HepG2 (cell line): ENCODE data around the gene APLP1. TPM values are rescaled to one million over a fixed set of nuclear protein-coding genes. Genes with fewer than 3 reads are reported as not detected.

ENCODE experiments used
- ATAC-seq: fragments of 200-7000 bp; cut with Tn5 transposase; 3 replicates; pipeline ENCODE4 v1.9.1; 2020; ENCODE audit warnings: mild to moderate bottlenecking, moderate library complexity
- BruUV-seq: library from RNA; stranded (reverse); fragments of 400-500 nt; replicated peaks from 2 replicates; lab custom pipeline; 2021; lab: Mats Ljungman, UMichigan
- CTCF ChIA-PET: fragments of 300-600 bp; formaldehyde crosslinking; extraction: SDS; loops from one replicate; lab custom pipeline; 2021; ENCODE audit warnings: low total read pairs, inconsistent platforms, low intra/inter-chr PET ratio; lab: Yijun Ruan, JAX
- POLR2A ChIA-PET: fragments of 350-600 bp; sonication (Branson Sonifier 250); formaldehyde crosslinking; loops from one replicate; lab custom pipeline; 2020; ENCODE audit warnings: antibody characterized with exemption, inconsistent platforms; lab: Yijun Ruan, JAX
- DNase-seq: peaks from one replicate; pipeline ENCODE4 v3.0.0-alpha.2; 2015; ENCODE audit warnings: low spot score
- FAIRE-seq: peaks from 3 replicates; lab custom pipeline; 2011; peaks lifted over from hg19 to GRCh38; lab: Jason Lieb, UNC
- H2AFZ ChIP-seq: one replicate; pipeline ENCODE4 v1.6.1; 2011; ENCODE audit warnings: low read length, inconsistent platforms
- H3K27ac ChIP-seq: fragments of 300-600 bp; 3 replicates; pipeline ENCODE4 v1.8.0; 2011; ENCODE audit warnings: mixed run types, mild to moderate bottlenecking, mixed read lengths, low read length, inconsistent platforms; ENCODE audit not compliant: insufficient read depth; ENCODE audit errors: extremely low read length
- H3K27me3 ChIP-seq, 2 experiments: fragments of 200-600 bp in 1 of 2; 2 replicates in 1 of 2; 3 replicates in 1 of 2; pipeline versions ENCODE4 v1.6.0 to v1.8.0; 2011; ENCODE audit warnings: low read length in 2 of 2, mild to moderate bottlenecking in 2 of 2, moderate library complexity in 2 of 2, inconsistent platforms in 1 of 2; ENCODE audit not compliant: insufficient read depth in 2 of 2, control insufficient read depth in 1 of 2
- H3K36me3 ChIP-seq, 2 experiments: fragments of 200-600 bp in 1 of 2; replicated peaks in 1 of 2; 2 replicates in 1 of 2; 3 replicates in 1 of 2; pipeline versions ENCODE4 v1.5.1 to v1.8.0; 2011; ENCODE audit warnings: low read length in 2 of 2, inconsistent platforms in 1 of 2; ENCODE audit not compliant: insufficient read depth in 2 of 2, control insufficient read depth in 1 of 2
- H3K4me1 ChIP-seq: 2 replicates; pipeline ENCODE4 v1.5.1; 2012; ENCODE audit warnings: low read length, inconsistent platforms; ENCODE audit not compliant: insufficient read depth
- H3K4me2 ChIP-seq: 2 replicates; pipeline ENCODE4 v1.6.0; 2011; ENCODE audit warnings: low read depth, low read length, inconsistent platforms
- H3K4me3 ChIP-seq, 3 experiments: fragments of 200-600 bp in 1 of 3; sonication (generic), shearing (Covaris generic) in 1 of 3; replicated peaks in 1 of 3; 2 replicates each; pipeline ENCODE4 v1.5.1; 2011 to 2016; ENCODE audit warnings: low read length in 3 of 3, inconsistent platforms in 2 of 3, low read depth in 2 of 3, mild to moderate bottlenecking in 2 of 3, control low read depth in 1 of 3, mixed read lengths in 1 of 3; ENCODE audit not compliant: insufficient read depth in 1 of 3
- H3K79me2 ChIP-seq: one replicate; pipeline ENCODE4 v1.6.1; 2011; ENCODE audit warnings: low read length, inconsistent platforms; ENCODE audit not compliant: insufficient read depth
- H3K9ac ChIP-seq: 2 replicates; pipeline ENCODE4 v1.6.0; 2011; ENCODE audit warnings: mild to moderate bottlenecking, low read depth, low read length, inconsistent platforms; ENCODE audit not compliant: insufficient read depth
- H3K9me3 ChIP-seq: 2 replicates; pipeline ENCODE4 v1.5.1; 2012; ENCODE audit warnings: mild to moderate bottlenecking, low read length
- H4K20me1 ChIP-seq: 2 replicates; pipeline ENCODE4 v1.6.0; 2011; ENCODE audit warnings: inconsistent platforms, mild to moderate bottlenecking, low read length, moderate library complexity; ENCODE audit not compliant: insufficient read depth
- ADNP ChIP-seq: sonication (generic); formaldehyde crosslinking; IDR thresholded peaks from 2 replicates; pipeline ENCODE4 v1.4.0; 2020; ENCODE audit warnings: missing genetic modification reagents
- BRCA1 ChIP-seq: sonication (generic); formaldehyde crosslinking; IDR thresholded peaks from 2 replicates; pipeline ENCODE4 v1.4.0; 2020; ENCODE audit warnings: missing genetic modification reagents
- CHCHD3 ChIP-seq: sonication (generic); formaldehyde crosslinking; IDR thresholded peaks from 2 replicates; pipeline ENCODE4 v1.8.0; 2022; ENCODE audit warnings: mild to moderate bottlenecking, missing genetic modification reagents, moderate library complexity
- EED ChIP-seq: sonication (generic); formaldehyde crosslinking; IDR thresholded peaks from 2 replicates; pipeline ENCODE4 v1.5.0; 2020; ENCODE audit warnings: mild to moderate bottlenecking, missing genetic modification reagents
- EP300 ChIP-seq, 3 experiments: sonication (generic) in 1 of 3; formaldehyde crosslinking in 1 of 3; IDR thresholded peaks; 2 replicates each; pipeline versions ENCODE4 v1.5.1 to v1.6.1; 2011 to 2020; ENCODE audit warnings: low read depth in 2 of 3, low read length in 2 of 3, borderline replicate concordance in 1 of 3, improper control_type of control experiment in 1 of 3, mild to moderate bottlenecking in 1 of 3, missing genetic modification reagents in 1 of 3, moderate library complexity in 1 of 3
- EZH2 ChIP-seq: conservative IDR thresholded peaks from 2 replicates; pipeline ENCODE4 v1.6.1; 2012; ENCODE audit warnings: mild to moderate bottlenecking, low read depth, low read length, moderate library complexity
- FOXA1 ChIP-seq, 2 experiments: fragments of 450-650 bp in 1 of 2; sonication (generic) in 1 of 2; formaldehyde crosslinking in 1 of 2; IDR thresholded peaks; 2 replicates each; pipeline versions ENCODE4 v1.4.0 to v1.6.1; 2016 to 2020; ENCODE audit warnings: missing genetic modification reagents in 1 of 2
- MXI1 ChIP-seq: IDR thresholded peaks from 3 replicates; pipeline ENCODE4 v1.6.1; 2012; ENCODE audit warnings: low read depth, low read length, inconsistent platforms, borderline replicate concordance
- PCBP2 ChIP-seq: fragments of 200-400 bp; formaldehyde crosslinking; optimal IDR thresholded peaks from 2 replicates; pipeline ENCODE3; 2018; ENCODE audit warnings: low read length, low read depth; ENCODE audit not compliant: poor library complexity, severe bottlenecking
- PLSCR1 ChIP-seq: sonication (generic); formaldehyde crosslinking; IDR thresholded peaks from 2 replicates; pipeline ENCODE4 v1.5.0; 2020; ENCODE audit warnings: missing genetic modification reagents, mild to moderate bottlenecking, borderline replicate concordance
- RORA ChIP-seq: sonication (generic); formaldehyde crosslinking; IDR thresholded peaks from 2 replicates; pipeline ENCODE4 v1.5.0; 2020; ENCODE audit warnings: mild to moderate bottlenecking, missing genetic modification reagents, moderate library complexity
- SAFB2 ChIP-seq: sonication (generic); formaldehyde crosslinking; IDR thresholded peaks from 2 replicates; pipeline ENCODE4 v1.5.1; 2020; ENCODE audit warnings: missing genetic modification reagents, low read depth, mild to moderate bottlenecking, borderline replicate concordance
- STAT5B ChIP-seq: sonication (generic); formaldehyde crosslinking; IDR thresholded peaks from 2 replicates; pipeline ENCODE4 v1.4.0; 2020; ENCODE audit warnings: missing genetic modification reagents
- ZBTB25 ChIP-seq: IDR thresholded peaks from 2 replicates; pipeline ENCODE4 v1.6.1; 2018; ENCODE audit warnings: missing genetic modification reagents
- ZMYM4 ChIP-seq: sonication (generic); formaldehyde crosslinking; IDR thresholded peaks from 2 replicates; pipeline ENCODE4 v1.8.1; 2023; ENCODE audit warnings: mild to moderate bottlenecking, missing genetic modification reagents
- ZNF333 ChIP-seq: sonication (generic); formaldehyde crosslinking; IDR thresholded peaks from 2 replicates; pipeline ENCODE4 v1.4.0; 2020; ENCODE audit warnings: mild to moderate bottlenecking, missing genetic modification reagents, borderline replicate concordance
- ZNF556 ChIP-seq: sonication (generic); formaldehyde crosslinking; IDR thresholded peaks from 2 replicates; pipeline ENCODE4 v1.4.0; 2020; ENCODE audit warnings: mild to moderate bottlenecking, missing genetic modification reagents, borderline replicate concordance
- ZNF713 ChIP-seq: sonication (generic); formaldehyde crosslinking; IDR thresholded peaks from 2 replicates; pipeline ENCODE4 v1.4.0; 2020; ENCODE audit warnings: mild to moderate bottlenecking, missing genetic modification reagents
- ZSCAN20 ChIP-seq: sonication (generic); formaldehyde crosslinking; IDR thresholded peaks from 2 replicates; pipeline ENCODE4 v1.4.0; 2020; ENCODE audit warnings: missing genetic modification reagents, mild to moderate bottlenecking, borderline replicate concordance
- WGBS: methylation state at CpG from one replicate; pipeline ENCODE4 v1.1.6; 2017; ENCODE audit warnings: low lambda C conversion rate; 5-methylcytosine and 5-hydroxymethylcytosine counted together
- in situ Hi-C: cut with HindIII; loops from 2 replicates; pipeline ENCODE4 v1.10.0; 2017; ENCODE audit warnings: low pct_unique_long_range_greater_than_20kb; ENCODE audit not compliant: extremely low pct_ligation_motif_present
- intact Hi-C: fragments of 100-400 bp; cut with micrococcal nuclease; formaldehyde crosslinking; loops from one replicate; pipeline ENCODE4 v1.10.0; 2022; ENCODE audit not compliant: unreplicated experiment
- polyA plus RNA-seq, 8 experiments: library from polyadenylated mRNA; depleted of rRNA in 3 of 8; stranded (reverse) in 7 of 8; unstranded in 1 of 8; fragments of >200 nt; fragmentation: Illumina TruSeq in 4 of 8; extraction: Trizol in 4 of 8; gene quantifications; 2 replicates each; pipeline versions ENCODE4 v1.2.1 to v1.2.3, GENCODE V29; 2011 to 2016; ENCODE audit warnings: low read depth in 4 of 8, missing spikeins in 1 of 8, mixed read lengths in 1 of 8; ENCODE audit not compliant: insufficient read depth in 1 of 8
- total RNA-seq, 5 experiments: library from RNA; depleted of rRNA; stranded (reverse); fragments of >200 nt; fragmentation: Illumina TruSeq; extraction: Trizol; gene quantifications; 2 replicates each; pipeline ENCODE4 v1.2.3, GENCODE V29; 2016; ENCODE audit warnings: low read depth in 1 of 5
- TF ChIP-seq, protein P1 (sequence below): sonication (generic); formaldehyde crosslinking; IDR thresholded peaks from 2 replicates; pipeline ENCODE4 v1.5.0; 2020; ENCODE audit warnings: mild to moderate bottlenecking, low read depth, missing genetic modification reagents, borderline replicate concordance
- TF ChIP-seq, protein P2 (sequence below): IDR thresholded peaks from 2 replicates; pipeline ENCODE4 v1.6.1; 2016; ENCODE audit warnings: low read depth, borderline replicate concordance

The APLP1 gene
- total and polyA plus RNA-seq, 2 of the 13 experiments (the other 11 are each of a cell fraction or from before 2014, with no cell fraction given) = 2.0 to 2.9 TPM

GRCh38 chr19:35845215-35846037 lies 22.9 kb upstream of the APLP1 start:
- Histone ChIP-seq H2AFZ (no peak overlapping the region), H3K9me3 (no peaks in the 10 kb centered on the region), H3K4me1 (peaks cover 27% of the 10 kb centered on the region), H3K27ac (no peak overlapping the region), H3K27me3 (peaks cover 0 to 41% of the 10 kb centered on the region in 2 experiments), H3K9ac (no peak overlapping the region), H4K20me1 (no peaks in the 10 kb centered on the region), H3K4me3 (peak overlapping the region; percentile 33 to 73 (median 49); a peak in 5 of 6 replicates), H3K4me2 (peak overlapping the region; percentile 85), H3K36me3 (no peaks in the 10 kb centered on the region), H3K79me2 (no peaks in the 10 kb centered on the region)
- no TSS peak for BruUV-seq
- DNase-seq = peak; percentile 37
- in situ Hi-C loops (no loop called here), intact Hi-C loops (no loop called here)
- 2% methylated on average over 18 of the region's 63 CpGs for WGBS
- peak; percentile 76 for ATAC-seq
- POLR2A ChIA-PET = interaction anchor here (0.7 to 1.3 kb wide), 2 partner anchors 16 to 551 kb away, joined by 3 read pairs; no protein-coding TSS in a partner anchor
- FAIRE-seq = peak; percentile 36
- CTCF ChIA-PET = no interaction called here
- TF ChIP-seq, protein P1, sequence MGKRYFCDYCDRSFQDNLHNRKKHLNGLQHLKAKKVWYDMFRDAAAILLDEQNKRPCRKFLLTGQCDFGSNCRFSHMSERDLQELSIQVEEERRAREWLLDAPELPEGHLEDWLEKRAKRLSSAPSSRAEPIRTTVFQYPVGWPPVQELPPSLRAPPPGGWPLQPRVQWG = no peak
- 0 out of 2 replicates have a peak, but pooled peaks have one; percentile 51 for TF ChIP-seq ZNF556
- TF ChIP-seq ADNP = no peak
- TF ChIP-seq EED (CRISPR knock-in tag) = no peak
- no peak for TF ChIP-seq EZH2
- TF ChIP-seq, protein P2, sequence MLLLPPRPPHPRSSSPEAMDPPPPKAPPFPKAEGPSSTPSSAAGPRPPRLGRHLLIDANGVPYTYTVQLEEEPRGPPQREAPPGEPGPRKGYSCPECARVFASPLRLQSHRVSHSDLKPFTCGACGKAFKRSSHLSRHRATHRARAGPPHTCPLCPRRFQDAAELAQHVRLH = no peak
- no peak for TF ChIP-seq EP300 (IDR thresholded peaks at IDR 0.05; ENCODE audit: low read depth in 2 of 2, low read length in 2 of 2)
- TF ChIP-seq EP300 (CRISPR knock-in tag; IDR thresholded peaks at IDR 0.05; ENCODE audit: borderline replicate concordance) = no peak
- no peak for TF ChIP-seq STAT5B (CRISPR knock-in tag)
- TF ChIP-seq RORA (CRISPR knock-in tag) = no peak
- TF ChIP-seq ZSCAN20 = no peak
- TF ChIP-seq PLSCR1 (CRISPR knock-in tag) = no peak
- TF ChIP-seq ZBTB25 (CRISPR knock-in tag) = no peak
- no peak for TF ChIP-seq ZNF333 (CRISPR knock-in tag)
- TF ChIP-seq PCBP2 = no peak
- no peak for TF ChIP-seq FOXA1 (IDR thresholded peaks at IDR 0.05)
- TF ChIP-seq FOXA1 (CRISPR knock-in tag; IDR thresholded peaks at IDR 0.05) = 0 out of 2 replicates have a peak, but pooled peaks have one; percentile 2
- TF ChIP-seq SAFB2 (CRISPR knock-in tag) = no peak
- TF ChIP-seq ZNF713 (CRISPR knock-in tag) = no peak
- TF ChIP-seq ZMYM4 (CRISPR knock-in tag) = no peak
- no peak for TF ChIP-seq BRCA1 (CRISPR knock-in tag)
- no peak for TF ChIP-seq CHCHD3 (CRISPR knock-in tag)
- no peak for TF ChIP-seq MXI1
